WTC11 (cell line): Measurements from ENCODE around the gene RFX8.

ENCODE experiments used
- ATF1 ChIP-seq: sonication (generic); formaldehyde crosslinking; IDR thresholded peaks from 2 replicates; pipeline ENCODE4 v1.8.1; 2023; ENCODE audit warnings: mild to moderate bottlenecking, moderate library complexity, missing genetic modification reagents
- CREB1 ChIP-seq: sonication (generic); formaldehyde crosslinking; IDR thresholded peaks from 2 replicates; pipeline ENCODE4 v1.8.0; 2023; ENCODE audit warnings: mild to moderate bottlenecking, missing genetic modification reagents
- CTCF ChIP-seq: fragments of 200-600 bp; IDR thresholded peaks from 2 replicates; pipeline ENCODE4 v1.8.0; 2022; ENCODE audit warnings: antibody characterized with exemption
- ELF4 ChIP-seq: sonication (generic); formaldehyde crosslinking; IDR thresholded peaks from 2 replicates; pipeline ENCODE4 v1.8.1; 2022; ENCODE audit warnings: low read depth, mild to moderate bottlenecking, moderate library complexity, missing genetic modification reagents
- HMGXB4 ChIP-seq: sonication (generic); formaldehyde crosslinking; IDR thresholded peaks from 2 replicates; pipeline ENCODE4 v1.8.1; 2023; ENCODE audit warnings: mild to moderate bottlenecking, moderate library complexity, missing genetic modification reagents
- MAX ChIP-seq: sonication (generic); formaldehyde crosslinking; IDR thresholded peaks from 2 replicates; pipeline ENCODE4 v1.8.0; 2022; ENCODE audit warnings: mild to moderate bottlenecking, missing genetic modification reagents
- MYBL2 ChIP-seq: sonication (generic); formaldehyde crosslinking; IDR thresholded peaks from 2 replicates; pipeline ENCODE4 v1.8.1; 2023; ENCODE audit warnings: mild to moderate bottlenecking, moderate library complexity, missing genetic modification reagents
- NR2C2 ChIP-seq: sonication (generic); formaldehyde crosslinking; IDR thresholded peaks from 2 replicates; pipeline ENCODE4 v1.8.0; 2022; ENCODE audit warnings: mild to moderate bottlenecking, missing genetic modification reagents
- RORB ChIP-seq: fragments of 250-450 bp; sonication (Bioruptor Pico); IDR thresholded peaks from 2 replicates; pipeline ENCODE4 v1.9.0; 2021; ENCODE audit warnings: mild to moderate bottlenecking
- SMAD3 ChIP-seq: sonication (generic); formaldehyde crosslinking; IDR thresholded peaks from 2 replicates; pipeline ENCODE4 v1.8.0; 2022; ENCODE audit warnings: missing genetic modification reagents, mild to moderate bottlenecking, borderline replicate concordance
- TEAD1 ChIP-seq: sonication (generic); formaldehyde crosslinking; IDR thresholded peaks from 2 replicates; pipeline ENCODE4 v1.8.0; 2022; ENCODE audit warnings: mild to moderate bottlenecking, missing genetic modification reagents
- TEAD4 ChIP-seq: sonication (generic); formaldehyde crosslinking; IDR thresholded peaks from 2 replicates; pipeline ENCODE4 v1.8.0; 2022; ENCODE audit warnings: mild to moderate bottlenecking, missing genetic modification reagents
- USF2 ChIP-seq: sonication (generic); formaldehyde crosslinking; IDR thresholded peaks from 2 replicates; pipeline ENCODE4 v1.8.1; 2023; ENCODE audit warnings: mild to moderate bottlenecking, missing genetic modification reagents, moderate library complexity
- ZNF121 ChIP-seq: sonication (generic); formaldehyde crosslinking; IDR thresholded peaks from 2 replicates; pipeline ENCODE4 v1.8.0; 2023; ENCODE audit warnings: missing genetic modification reagents

GRCh38 chr2:101355401-101356054 is 119.4 kb downstream of the RFX8 start:
- TF ChIP-seq SMAD3 (CRISPR knock-in tag) (no peak), USF2 (CRISPR knock-in tag) (no peak), CTCF (no peak), TEAD4 (CRISPR knock-in tag) (no peak), HMGXB4 (CRISPR knock-in tag) (no peak), MAX (no peak), ELF4 (no peak), RORB (CRISPR knock-in tag) (no peak), ATF1 (CRISPR knock-in tag) (no peak), NR2C2 (CRISPR knock-in tag) (no peak), CREB1 (CRISPR knock-in tag) (no peak), MYBL2 (CRISPR knock-in tag) (no peak), TEAD1 (no peak), ZNF121 (CRISPR knock-in tag) (no peak)
